GM12878 (cell line): Measurements from ENCODE around the gene MCC.

Experiments used
- CEBPB ChIP-seq, 2 experiments: fragments of 150-350 bp in 1 of 2; IDR thresholded peaks; 2 replicates each; pipeline ENCODE4 v1.6.1; 2012 to 2014; ENCODE audit warnings: low read depth in 2 of 2, low read length in 2 of 2, borderline replicate concordance in 1 of 2, inconsistent platforms in 1 of 2
- CREM ChIP-seq: IDR thresholded peaks from 2 replicates; pipeline ENCODE4 v1.6.1; 2014; ENCODE audit warnings: antibody characterized with exemption, low read depth
- CTCF ChIP-seq, 3 experiments: IDR thresholded peaks in 2 of 3; conservative IDR thresholded peaks in 1 of 3; 2 replicates each; pipeline ENCODE4 v1.5.1; 2011; ENCODE audit warnings: low read depth in 3 of 3, low read length in 3 of 3, mild to moderate bottlenecking in 3 of 3, control low read depth in 2 of 3, moderate library complexity in 2 of 3, inconsistent platforms in 1 of 3, mixed read lengths in 1 of 3; ENCODE audit not compliant: control insufficient read depth in 2 of 3, insufficient read depth in 1 of 3; ENCODE audit errors: extremely low read depth in 1 of 3
- CUX1 ChIP-seq: IDR thresholded peaks from 2 replicates; pipeline ENCODE4 v1.6.1; 2012; ENCODE audit warnings: improper control_type of control experiment, low read depth, low read length; ENCODE audit not compliant: insufficient replicate concordance
- FOXM1 ChIP-seq: IDR thresholded peaks from 2 replicates; pipeline ENCODE4 v1.6.1; 2012; ENCODE audit warnings: low read depth, mild to moderate bottlenecking, inconsistent platforms, low read length, moderate library complexity
- SMC3 ChIP-seq: IDR thresholded peaks from 2 replicates; pipeline ENCODE4 v1.6.1; 2011; ENCODE audit warnings: low read length, improper control_type of control experiment, borderline replicate concordance
- SP1 ChIP-seq: IDR thresholded peaks from one replicate; pipeline ENCODE4 v1.6.1; 2011; ENCODE audit warnings: low read depth, low read length
- STAT1 ChIP-seq: fragments of 450-650 bp; conservative IDR thresholded peaks from 2 replicates; pipeline ENCODE4 v1.6.1; 2014; ENCODE audit warnings: antibody characterized with exemption, mild to moderate bottlenecking
- ZBTB33 ChIP-seq: fragments of 450-650 bp; IDR thresholded peaks from 2 replicates; pipeline ENCODE4 v1.6.1; 2017; ENCODE audit warnings: mild to moderate bottlenecking

- TF ChIP-seq CUX1 = no peak
- TF ChIP-seq CTCF (IDR thresholded peaks at IDR 0.05 in 2 of 3, conservative IDR thresholded peaks at IDR 0.05 in 1 of 3; ENCODE audit: control insufficient read depth in 2 of 3, extremely low read depth in 1 of 3, insufficient read depth in 1 of 3, low read depth in 3 of 3, low read length in 3 of 3) = peak in 2 of 3 experiments; percentile 17 to 39; a peak in 3 of 6 replicates
- TF ChIP-seq FOXM1 = no peak
- TF ChIP-seq SMC3 = no peak; the same call in 1 of the 2 replicates
- no peak for TF ChIP-seq STAT1
- no peak for TF ChIP-seq CEBPB (IDR thresholded peaks at IDR 0.05; ENCODE audit: borderline replicate concordance in 1 of 2, low read depth in 2 of 2, low read length in 2 of 2)
- TF ChIP-seq SP1 = no peak
- TF ChIP-seq ZBTB33 = no peak
- no peak for TF ChIP-seq CREM
These were observed 444.7 kb downstream of the MCC start for GRCh38 chr5:113043491-113043931.
